Esophagus squamous epithelium (tissue), 4 donors: ENCODE results near the gene NOPCHAP1.

ENCODE experiments used
- POLR2A ChIP-seq, 4 donors: fragments of 450-650 bp; IDR thresholded peaks; one replicate each; pipeline ENCODE4 v1.6.1; 2017; ENCODE audit warnings: antibody characterized with exemption in 4 of 4, mild to moderate bottlenecking in 4 of 4, moderate library complexity in 3 of 4
- TF ChIP-seq, protein P1 (sequence below), 6 experiments: fragments of 450-650 bp in 4 of 6; fragments of 200-600 bp in 2 of 6; sonication (generic) in 2 of 6; IDR thresholded peaks; one replicate each; pipeline ENCODE4 v1.5.1; 2016 to 2019; ENCODE audit warnings: antibody characterized with exemption in 6 of 6, mild to moderate bottlenecking in 4 of 6, moderate library complexity in 4 of 6

- TF ChIP-seq, protein P1, sequence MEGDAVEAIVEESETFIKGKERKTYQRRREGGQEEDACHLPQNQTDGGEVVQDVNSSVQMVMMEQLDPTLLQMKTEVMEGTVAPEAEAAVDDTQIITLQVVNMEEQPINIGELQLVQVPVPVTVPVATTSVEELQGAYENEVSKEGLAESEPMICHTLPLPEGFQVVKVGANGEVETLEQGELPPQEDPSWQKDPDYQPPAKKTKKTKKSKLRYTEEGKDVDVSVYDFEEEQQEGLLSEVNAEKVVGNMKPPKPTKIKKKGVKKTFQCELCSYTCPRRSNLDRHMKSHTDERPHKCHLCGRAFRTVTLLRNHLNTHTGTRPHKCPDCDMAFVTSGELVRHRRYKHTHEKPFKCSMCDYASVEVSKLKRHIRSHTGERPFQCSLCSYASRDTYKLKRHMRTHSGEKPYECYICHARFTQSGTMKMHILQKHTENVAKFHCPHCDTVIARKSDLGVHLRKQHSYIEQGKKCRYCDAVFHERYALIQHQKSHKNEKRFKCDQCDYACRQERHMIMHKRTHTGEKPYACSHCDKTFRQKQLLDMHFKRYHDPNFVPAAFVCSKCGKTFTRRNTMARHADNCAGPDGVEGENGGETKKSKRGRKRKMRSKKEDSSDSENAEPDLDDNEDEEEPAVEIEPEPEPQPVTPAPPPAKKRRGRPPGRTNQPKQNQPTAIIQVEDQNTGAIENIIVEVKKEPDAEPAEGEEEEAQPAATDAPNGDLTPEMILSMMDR (IDR thresholded peaks at IDR 0.05): no peak
- TF ChIP-seq POLR2A (IDR thresholded peaks at IDR 0.05): no peak
These were observed 12.9 kb upstream of the NOPCHAP1 start for GRCh38 chr12:104973250-104973649.
